D721Med (cell line): Measurements from ENCODE around the gene MEF2A.

Source experiments
- DNase-seq: peaks from one replicate; pipeline ENCODE4 v3.0.0; 2011; ENCODE audit warnings: low spot score; ENCODE audit not compliant: insufficient read length
- FAIRE-seq: peaks from 2 replicates; lab custom pipeline; 2011; peaks lifted over from hg19 to GRCh38; lab: Jason Lieb, UNC
- CTCF ChIP-seq: IDR thresholded peaks from 2 replicates; pipeline ENCODE4 v1.5.1; 2012; ENCODE audit warnings: mild to moderate bottlenecking, control low read depth; ENCODE audit not compliant: insufficient read depth; ENCODE audit errors: missing control alignments

The MEF2A gene

DNA sequence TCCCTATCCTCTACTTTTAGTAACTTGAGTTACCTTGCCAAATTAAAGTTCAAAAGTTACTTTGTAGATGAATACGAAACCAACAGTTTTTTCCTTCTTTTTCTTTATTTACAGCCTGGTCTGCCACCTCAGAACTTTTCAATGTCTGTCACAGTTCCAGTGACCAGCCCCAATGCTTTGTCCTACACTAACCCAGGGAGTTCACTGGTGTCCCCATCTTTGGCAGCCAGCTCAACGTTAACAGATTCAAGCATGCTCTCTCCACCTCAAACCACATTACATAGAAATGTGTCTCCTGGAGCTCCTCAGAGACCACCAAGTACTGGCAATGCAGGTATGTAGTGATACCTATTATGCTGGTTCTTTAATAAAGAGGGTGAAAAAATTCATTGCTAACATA is 108.5 kb downstream of the MEF2A start:
- DNase-seq: no peak
- no peak for FAIRE-seq
- TF ChIP-seq CTCF: no peak

GRCh38 chr15:99677540-99678134 is 111.9 kb downstream of the MEF2A start:
- FAIRE-seq (no peak), DNase-seq (no peak)
- TF ChIP-seq CTCF: no peak

DNA sequence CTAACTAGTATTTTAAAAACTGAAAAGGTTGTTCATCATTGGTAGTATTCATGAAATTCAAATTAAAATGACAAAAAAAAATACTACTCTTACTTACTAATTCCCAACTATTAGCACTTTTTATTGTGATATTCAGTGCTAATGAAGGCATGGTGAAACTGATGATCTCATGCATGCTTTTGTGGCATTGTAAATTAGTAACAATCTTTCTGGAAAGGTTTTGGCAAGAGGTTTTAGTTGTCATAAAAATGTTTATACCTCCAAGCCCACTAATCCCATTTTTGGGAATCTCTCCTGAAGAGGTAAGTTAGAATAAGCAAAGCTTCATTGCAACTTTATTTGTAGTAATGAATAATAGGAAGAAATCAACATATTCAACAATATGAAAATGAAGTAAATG is 114.5 kb downstream of the MEF2A start:
- TF ChIP-seq CTCF: no peak
- FAIRE-seq (no peak), DNase-seq (no peak)

DNA sequence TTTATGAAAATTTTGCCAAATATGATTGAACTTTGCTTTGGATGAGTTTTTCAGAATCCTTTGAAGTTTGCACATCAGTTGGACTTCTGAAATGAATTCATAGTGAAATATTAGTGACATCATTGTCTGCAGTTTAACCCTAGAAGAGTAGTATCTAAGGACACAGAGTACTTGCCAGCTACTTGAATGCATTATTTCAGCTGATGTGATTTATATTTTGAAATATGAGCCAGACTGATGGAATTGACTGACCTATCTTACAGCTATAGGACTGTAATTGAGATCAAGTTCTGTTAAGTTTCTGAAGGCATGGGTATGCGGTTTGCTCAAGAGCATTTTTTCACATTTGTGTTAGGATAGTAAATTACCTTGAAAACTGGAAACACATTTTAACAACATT is 116.2 kb downstream of the MEF2A start:
- no peak for DNase-seq
- FAIRE-seq: no peak
- no peak for TF ChIP-seq CTCF

- DNase-seq (no peak), FAIRE-seq (no peak)
These were observed 116.7 kb downstream of the MEF2A start for GRCh38 chr15:99682455-99682854.

DNA sequence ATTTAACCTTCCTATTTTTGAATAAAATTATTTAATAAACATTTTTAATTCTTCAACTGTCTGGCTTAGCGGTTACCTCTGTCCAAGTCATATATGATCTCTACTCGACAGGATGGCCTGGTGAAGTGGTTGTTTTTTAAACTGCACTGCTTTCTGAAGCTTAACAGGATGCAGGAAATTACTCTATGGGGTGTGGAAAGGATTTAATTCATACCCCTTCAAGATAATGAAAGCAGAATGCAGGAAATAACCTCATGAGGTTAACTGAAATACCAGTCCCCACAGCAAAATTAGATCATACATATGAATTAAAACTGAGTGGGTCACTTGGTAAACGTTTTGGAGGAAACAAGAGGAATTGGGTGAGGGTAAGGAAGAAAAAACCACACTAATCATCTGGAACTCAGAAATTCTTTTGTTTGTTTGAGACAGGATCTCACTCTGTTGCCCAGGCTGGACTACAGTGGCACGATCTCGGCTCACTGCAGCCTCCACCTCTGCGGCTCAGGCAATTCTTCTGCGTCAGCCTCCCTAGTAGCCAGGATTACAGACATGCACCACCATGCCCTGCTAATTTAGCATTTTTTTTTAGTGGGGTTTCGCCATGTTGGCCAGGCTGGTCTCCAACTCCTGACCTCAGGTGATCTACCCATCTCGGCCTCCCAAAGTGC is 117.4 kb downstream of the MEF2A start:
- DNase-seq (no peak), FAIRE-seq (no peak)
- no peak for TF ChIP-seq CTCF

More at GRCh38 chr15:99682455-99682854, 116.7 kb downstream of the MEF2A start:
- no peak for TF ChIP-seq CTCF

DNA sequence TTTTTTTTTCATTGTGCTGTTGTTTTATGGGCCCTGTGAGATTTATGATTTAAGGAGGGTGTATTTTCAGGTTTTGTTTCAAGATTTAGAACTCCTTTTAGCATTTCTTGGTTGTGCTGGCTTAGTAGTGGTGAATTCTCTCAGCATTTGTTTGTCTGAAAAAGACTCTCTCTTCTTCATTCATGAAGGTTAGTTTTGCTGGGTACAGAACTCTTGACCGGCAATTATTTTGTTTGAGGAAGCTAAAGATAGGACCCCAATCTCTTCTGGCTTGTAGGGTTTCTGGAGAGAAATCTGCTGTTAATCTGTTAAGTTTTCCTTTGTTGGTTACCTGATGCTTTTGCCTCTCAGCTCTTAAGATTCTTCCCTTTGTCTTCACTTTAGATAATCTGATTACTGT is 120.5 kb downstream of the MEF2A start:
- no peak for DNase-seq
- no peak for FAIRE-seq
- no peak for TF ChIP-seq CTCF
